Lower leg skin (tissue), 4 donors: Measurements from ENCODE around the gene RGMB. TPM values are rescaled to one million over a fixed set of nuclear protein-coding genes. Genes with fewer than 3 reads are reported as not detected.

ENCODE experiments used
- DNase-seq, 2 donors: peaks; one replicate each; pipeline ENCODE4 v3.0.0-alpha.2; 2019; ENCODE audit warnings: low spot score in 2 of 2
- H3K4me3 ChIP-seq: fragments of 200-600 bp; sonication (generic); 2 replicates; pipeline ENCODE4 v1.5.1; 2017; ENCODE audit warnings: mild to moderate bottlenecking, low read depth; ENCODE audit not compliant: poor library complexity, severe bottlenecking
- POLR2A ChIP-seq, 2 donors: fragments of 450-650 bp; IDR thresholded peaks; one replicate each; pipeline ENCODE4 v1.6.1; 2016 to 2017; ENCODE audit warnings: antibody characterized with exemption in 2 of 2, mild to moderate bottlenecking in 1 of 2, moderate library complexity in 1 of 2
- WGBS, 2 donors: methylation state at CpG; one replicate each; pipeline ENCODE4 v1.1.5; 2018; 5-methylcytosine and 5-hydroxymethylcytosine counted together
- intact Hi-C: fragments of 100-400 bp; cut with DNase I; formaldehyde crosslinking; loops from one replicate; pipeline ENCODE4 v1.15.0; 2023; ENCODE audit warnings: low total_unique reads
- total RNA-seq, 4 donors: library from RNA; depleted of rRNA; stranded (reverse); fragments of >200 nt; gene quantifications; one replicate each; pipeline ENCODE4 v1.1.0, GENCODE V29; 2016
- TF ChIP-seq, protein P1 (sequence below), 3 donors: fragments of 450-650 bp; IDR thresholded peaks; one replicate each; pipeline ENCODE4 v1.5.1; 2016; ENCODE audit warnings: antibody characterized with exemption in 3 of 3, mild to moderate bottlenecking in 3 of 3, moderate library complexity in 2 of 3

RGMB gene
- total RNA-seq, 4 donors from 2014 or later = 58.5 to 75.3 (median 69.6) TPM

DNA sequence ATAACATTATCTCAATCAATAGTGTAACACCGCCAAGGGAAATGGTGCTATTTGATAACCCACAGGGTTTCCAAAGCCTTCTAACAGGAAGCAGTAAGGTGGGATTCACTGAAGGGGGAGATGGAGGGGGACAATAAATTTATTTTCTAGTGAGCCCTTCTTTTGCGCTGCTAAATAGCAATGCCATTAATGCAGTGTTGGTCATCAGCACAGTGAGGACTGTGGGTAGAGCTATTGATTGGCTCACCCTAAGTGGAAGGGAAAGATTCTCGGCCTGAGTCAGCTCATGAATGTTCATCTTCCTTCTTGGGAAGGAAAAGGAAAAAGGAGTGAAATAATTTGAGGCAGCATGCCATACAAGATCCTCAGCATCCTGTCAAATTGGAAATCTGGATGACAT is 25.4 kb downstream of the RGMB start:
- TF ChIP-seq POLR2A (IDR thresholded peaks at IDR 0.05) = no peak
- TF ChIP-seq, protein P1, sequence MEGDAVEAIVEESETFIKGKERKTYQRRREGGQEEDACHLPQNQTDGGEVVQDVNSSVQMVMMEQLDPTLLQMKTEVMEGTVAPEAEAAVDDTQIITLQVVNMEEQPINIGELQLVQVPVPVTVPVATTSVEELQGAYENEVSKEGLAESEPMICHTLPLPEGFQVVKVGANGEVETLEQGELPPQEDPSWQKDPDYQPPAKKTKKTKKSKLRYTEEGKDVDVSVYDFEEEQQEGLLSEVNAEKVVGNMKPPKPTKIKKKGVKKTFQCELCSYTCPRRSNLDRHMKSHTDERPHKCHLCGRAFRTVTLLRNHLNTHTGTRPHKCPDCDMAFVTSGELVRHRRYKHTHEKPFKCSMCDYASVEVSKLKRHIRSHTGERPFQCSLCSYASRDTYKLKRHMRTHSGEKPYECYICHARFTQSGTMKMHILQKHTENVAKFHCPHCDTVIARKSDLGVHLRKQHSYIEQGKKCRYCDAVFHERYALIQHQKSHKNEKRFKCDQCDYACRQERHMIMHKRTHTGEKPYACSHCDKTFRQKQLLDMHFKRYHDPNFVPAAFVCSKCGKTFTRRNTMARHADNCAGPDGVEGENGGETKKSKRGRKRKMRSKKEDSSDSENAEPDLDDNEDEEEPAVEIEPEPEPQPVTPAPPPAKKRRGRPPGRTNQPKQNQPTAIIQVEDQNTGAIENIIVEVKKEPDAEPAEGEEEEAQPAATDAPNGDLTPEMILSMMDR (IDR thresholded peaks at IDR 0.05) = no peak
- no peak for DNase-seq
- no peak overlapping the region for H3K4me3 ChIP-seq
- WGBS, 2 donors = 92 to 94% methylated on average over 3 of the region's 3 CpGs
- intact Hi-C loops = no loop called here

DNA sequence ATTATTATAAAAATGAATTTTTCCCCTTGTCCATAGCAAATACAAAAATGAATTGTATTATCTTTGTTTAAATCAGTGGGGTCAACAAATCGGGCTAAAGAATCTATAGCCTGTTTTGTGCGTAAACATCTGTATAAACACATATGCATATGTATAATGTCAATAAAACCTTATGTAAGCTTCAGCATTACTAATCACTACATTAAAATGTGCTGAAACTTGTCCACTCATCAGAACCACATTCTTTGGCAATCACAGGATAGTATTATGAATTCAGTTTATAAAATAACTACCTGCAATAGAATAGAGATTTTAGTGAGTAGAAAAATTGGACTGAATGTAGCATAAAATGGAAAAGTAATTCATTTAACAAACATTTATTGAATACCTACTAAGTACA is 30.6 kb downstream of the RGMB start:
- no peak for TF ChIP-seq POLR2A (IDR thresholded peaks at IDR 0.05)
- TF ChIP-seq, protein P1 (IDR thresholded peaks at IDR 0.05) = no peak
- 55 to 64% methylated on average over 2 of the region's 2 CpGs for WGBS, 2 donors
- intact Hi-C loops = no loop called here
- no peak for DNase-seq
- no peak overlapping the region for H3K4me3 ChIP-seq

DNA sequence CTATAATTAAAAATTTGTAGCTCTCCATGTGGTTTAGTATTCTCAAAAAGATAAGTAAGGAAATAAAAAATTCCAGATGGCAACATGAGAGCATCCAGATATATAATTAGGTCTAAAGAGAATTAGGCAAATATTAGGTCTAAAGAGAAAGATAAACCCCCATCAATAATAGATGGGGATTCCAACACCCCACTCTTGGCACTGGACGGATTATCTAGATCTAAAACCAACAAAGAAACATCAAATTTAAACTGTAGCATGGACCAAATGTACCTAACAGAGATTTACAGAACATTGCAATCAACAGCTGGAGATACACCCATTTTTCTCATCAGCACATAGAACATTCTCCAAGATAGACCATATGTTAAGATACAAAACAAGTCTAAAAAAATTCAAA is 31.6 kb downstream of the RGMB start:
- intact Hi-C loops = no loop called here
- DNase-seq = no peak
- H3K4me3 ChIP-seq = no peak overlapping the region
- TF ChIP-seq POLR2A (IDR thresholded peaks at IDR 0.05) = no peak
- TF ChIP-seq, protein P1 (IDR thresholded peaks at IDR 0.05) = no peak
- 0% methylated on average over 1 of the region's 1 CpG for WGBS, 2 donors

DNA sequence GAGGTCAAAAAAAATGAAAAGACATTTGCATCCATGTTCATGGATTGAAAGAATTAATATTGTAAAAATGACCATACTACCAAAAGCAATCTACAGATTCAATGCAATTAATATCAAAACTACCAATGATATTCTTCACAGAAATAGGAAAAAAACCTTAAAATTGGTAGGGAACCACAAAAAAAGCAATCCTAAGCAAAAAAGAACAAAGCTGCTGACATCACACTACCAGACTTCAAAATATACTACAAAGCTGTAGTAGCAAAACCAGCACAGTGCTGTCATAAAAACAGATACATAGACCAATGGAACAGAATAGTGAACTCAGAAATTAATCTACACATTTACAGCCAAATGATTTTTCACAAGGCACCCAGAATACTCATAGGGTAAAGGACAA is 34.3 kb downstream of the RGMB start:
- intact Hi-C loops = no loop called here
- no peak overlapping the region for H3K4me3 ChIP-seq
- DNase-seq = no peak
- no peak for TF ChIP-seq POLR2A (IDR thresholded peaks at IDR 0.05)
- TF ChIP-seq, protein P1 (IDR thresholded peaks at IDR 0.05) = no peak

DNA sequence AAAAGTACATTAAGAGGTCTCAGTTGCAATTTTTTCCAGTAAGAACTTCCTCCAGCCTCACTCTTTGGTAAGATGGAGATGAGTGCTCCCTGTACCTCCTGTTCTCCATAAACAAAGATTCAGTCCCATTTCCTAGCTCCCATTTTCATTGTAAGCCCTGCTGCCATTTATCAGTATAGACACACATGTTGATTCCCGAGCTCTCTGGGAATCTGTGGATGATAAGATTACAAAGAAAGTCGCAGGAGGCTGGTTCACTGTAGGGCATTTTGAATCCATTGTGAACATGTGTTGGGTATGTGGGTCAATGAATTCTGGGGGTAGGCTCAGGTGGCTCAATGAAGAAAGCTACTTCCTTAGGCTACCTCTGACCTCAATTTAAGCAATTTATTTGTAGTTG is 36.7 kb downstream of the RGMB start:
- intact Hi-C loops = no loop called here
- DNase-seq = no peak
- no peak overlapping the region for H3K4me3 ChIP-seq
- WGBS, 2 donors = 43 to 46% methylated on average over 2 of the region's 2 CpGs
- TF ChIP-seq, protein P1 (IDR thresholded peaks at IDR 0.05) = no peak
- no peak for TF ChIP-seq POLR2A (IDR thresholded peaks at IDR 0.05)

- no peak for DNase-seq
- 79 to 90% methylated on average over 3 of the region's 3 CpGs for WGBS, 2 donors
- intact Hi-C loops = no loop called here
- TF ChIP-seq, protein P1 (IDR thresholded peaks at IDR 0.05) = no peak
- no peak overlapping the region for H3K4me3 ChIP-seq
Measured at GRCh38 chr5:98813755-98814154, 40.3 kb downstream of the RGMB start.
